ENCODE results near the gene ERN1.

DNA sequence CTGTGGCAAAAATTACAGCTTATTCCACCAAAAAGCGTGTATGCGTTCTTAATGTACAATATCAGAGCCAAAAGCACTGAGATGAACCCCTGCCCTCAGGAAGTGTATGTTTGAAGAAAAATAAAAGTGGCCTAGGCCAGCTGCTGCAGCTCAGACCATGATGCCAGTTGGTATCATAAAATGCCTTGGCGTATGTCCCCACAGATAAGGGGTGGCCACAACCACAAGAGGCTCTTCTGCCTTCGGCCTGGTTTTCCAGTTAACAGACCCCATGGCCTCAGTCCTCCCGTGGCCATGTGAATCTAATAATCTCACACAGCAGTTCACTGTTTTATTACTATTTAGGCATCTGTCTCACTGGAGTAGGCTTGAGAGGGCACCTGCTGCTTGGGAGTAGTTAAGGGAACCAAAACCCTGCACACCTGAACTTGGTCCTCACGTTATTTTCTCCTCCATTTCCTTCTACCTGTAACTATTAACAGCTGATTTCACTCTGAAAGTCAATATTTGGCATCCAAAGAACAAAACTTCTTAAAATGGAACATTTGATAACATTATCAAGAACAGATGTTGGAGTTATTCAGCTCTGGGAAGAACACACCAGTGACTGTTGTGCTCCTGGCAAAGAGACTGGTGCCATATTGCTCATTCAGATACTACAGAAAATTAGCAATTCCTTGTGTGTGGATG is 34.8 kb upstream of the ERN1 start:
- TF ChIP-seq, protein P1, sequence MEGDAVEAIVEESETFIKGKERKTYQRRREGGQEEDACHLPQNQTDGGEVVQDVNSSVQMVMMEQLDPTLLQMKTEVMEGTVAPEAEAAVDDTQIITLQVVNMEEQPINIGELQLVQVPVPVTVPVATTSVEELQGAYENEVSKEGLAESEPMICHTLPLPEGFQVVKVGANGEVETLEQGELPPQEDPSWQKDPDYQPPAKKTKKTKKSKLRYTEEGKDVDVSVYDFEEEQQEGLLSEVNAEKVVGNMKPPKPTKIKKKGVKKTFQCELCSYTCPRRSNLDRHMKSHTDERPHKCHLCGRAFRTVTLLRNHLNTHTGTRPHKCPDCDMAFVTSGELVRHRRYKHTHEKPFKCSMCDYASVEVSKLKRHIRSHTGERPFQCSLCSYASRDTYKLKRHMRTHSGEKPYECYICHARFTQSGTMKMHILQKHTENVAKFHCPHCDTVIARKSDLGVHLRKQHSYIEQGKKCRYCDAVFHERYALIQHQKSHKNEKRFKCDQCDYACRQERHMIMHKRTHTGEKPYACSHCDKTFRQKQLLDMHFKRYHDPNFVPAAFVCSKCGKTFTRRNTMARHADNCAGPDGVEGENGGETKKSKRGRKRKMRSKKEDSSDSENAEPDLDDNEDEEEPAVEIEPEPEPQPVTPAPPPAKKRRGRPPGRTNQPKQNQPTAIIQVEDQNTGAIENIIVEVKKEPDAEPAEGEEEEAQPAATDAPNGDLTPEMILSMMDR (IDR thresholded peaks at IDR 0.05): no peak
- TF ChIP-seq POLR2A (IDR thresholded peaks at IDR 0.05): no peak
